HG02885 (cell line): ENCODE data around the gene PITX1.

ENCODE experiments used
- ATAC-seq: cut with Tn5 transposase; IDR thresholded peaks from one replicate; pipeline ENCODE4 v1.9.1; 2021; ENCODE audit warnings: mild to moderate bottlenecking; ENCODE audit not compliant: unreplicated experiment, poor library complexity

PITX1 gene

DNA sequence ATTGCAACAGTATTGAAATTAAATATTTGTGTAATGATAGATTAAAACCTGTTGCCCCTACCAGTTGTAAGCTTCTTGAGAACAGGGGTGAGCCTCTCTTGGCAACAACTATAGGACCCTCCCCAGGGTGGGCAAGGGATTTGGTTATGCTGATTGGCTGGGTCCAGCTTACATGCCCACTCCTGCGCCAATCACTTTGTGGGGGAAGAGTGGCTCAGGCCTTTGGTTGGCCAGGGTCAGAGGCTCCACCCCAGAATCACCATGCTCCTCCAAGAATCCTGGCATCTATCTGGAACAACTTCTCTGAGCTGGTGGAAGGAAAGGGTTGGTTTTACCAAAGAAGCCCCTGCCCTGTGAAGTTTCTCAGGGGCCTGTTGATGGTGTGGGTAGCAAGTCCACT is 8.6 kb upstream of the PITX1 start:
- ATAC-seq, result no peak

DNA sequence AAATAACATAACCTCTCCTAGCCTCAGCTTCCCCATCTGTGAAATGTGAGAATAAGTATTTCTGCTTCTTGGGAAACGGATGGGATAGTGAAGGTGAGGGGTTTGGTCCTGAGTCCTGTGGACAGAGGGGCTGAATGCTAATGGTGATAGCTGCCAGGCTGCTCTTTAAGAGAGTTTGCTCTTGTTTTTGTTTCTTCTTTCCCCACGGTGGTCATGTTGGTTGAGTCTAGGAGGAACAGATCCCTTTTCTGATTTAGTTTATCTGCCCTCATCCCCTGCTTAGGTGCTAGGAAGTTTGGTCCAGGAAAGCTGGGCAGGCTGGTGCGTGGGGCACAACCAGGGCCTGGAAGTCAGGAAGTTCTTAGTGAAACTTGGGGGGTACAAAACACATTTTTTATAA is 7.7 kb upstream of the PITX1 start:
- no peak for ATAC-seq

DNA sequence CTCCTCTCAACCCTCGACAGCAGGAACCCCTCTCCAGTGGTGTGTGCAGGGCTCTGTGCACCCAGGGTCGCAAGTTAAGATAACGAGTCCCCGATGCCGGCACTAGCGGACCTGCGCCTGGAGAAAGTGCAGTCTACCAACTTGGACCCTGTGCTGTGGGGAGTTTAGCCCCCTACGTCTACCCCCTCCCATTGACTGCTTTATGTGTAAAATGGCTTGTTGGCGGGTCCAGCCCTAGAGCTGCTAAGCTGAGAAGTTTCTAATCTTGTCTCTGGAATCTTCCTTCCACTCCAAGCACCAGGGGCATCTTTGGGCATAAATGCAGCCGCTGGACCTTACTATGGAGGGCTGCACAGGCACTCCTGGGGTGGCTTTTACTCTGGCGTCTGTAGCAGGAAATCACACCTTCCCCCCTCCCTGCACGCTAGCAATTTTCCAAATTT is 7.1 kb upstream of the PITX1 start:
- ATAC-seq, result no peak

DNA sequence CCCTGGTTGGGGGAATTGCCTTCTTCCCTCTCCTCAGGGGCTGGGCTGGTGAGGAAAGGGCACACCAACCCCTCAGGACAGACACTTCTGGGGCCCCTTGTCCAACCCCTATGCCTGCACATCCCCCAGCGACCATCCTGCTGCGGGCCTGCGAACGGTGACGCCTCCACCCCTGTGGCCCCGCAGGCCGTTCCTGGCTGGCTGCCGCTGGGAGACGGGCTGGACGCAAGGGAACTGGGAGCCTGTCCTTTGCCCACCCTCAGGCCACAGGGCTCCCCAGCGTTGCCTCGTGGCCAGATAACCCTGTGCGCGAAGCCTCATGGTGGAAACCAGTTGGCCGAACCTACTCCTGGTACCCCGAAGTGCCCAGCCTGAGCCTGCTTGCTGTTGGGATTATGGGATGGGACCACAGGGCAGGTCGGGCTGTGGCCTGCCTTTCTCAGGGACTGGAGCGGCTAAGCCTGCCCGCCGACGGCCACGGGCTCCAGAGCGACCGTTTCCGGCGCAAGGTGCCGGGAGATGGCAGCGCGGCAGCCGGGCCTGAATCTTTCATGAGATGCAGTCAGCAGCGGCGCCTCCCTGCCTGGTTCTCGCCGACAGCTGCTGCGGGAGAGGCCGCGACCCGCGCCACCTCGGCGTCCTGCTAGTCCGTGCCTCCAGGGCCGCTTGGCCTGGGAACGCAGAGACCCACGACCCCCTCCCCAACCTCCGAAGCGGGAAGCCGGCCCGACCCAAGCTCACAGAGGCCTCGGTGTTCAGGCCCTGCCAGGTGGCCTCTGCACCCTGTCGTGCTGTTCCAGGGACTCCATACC is 6.5 kb upstream of the PITX1 start:
- no peak for ATAC-seq

DNA sequence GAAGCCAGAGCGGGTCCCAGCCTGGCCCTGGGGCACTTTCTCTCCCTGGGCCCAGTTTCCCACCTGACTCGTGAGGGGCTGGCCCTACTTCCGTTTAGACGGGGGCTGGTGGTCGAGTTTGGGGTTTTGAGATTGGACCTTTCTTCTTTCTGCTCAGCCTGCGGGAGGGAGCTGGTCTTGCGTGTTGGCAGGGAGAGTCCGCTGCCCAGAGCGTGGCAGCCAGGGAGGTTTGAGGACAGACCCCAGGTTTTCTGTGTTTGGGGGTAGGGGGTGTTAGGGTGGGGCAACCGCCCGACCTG is 6.0 kb upstream of the PITX1 start:
- no peak for ATAC-seq

DNA sequence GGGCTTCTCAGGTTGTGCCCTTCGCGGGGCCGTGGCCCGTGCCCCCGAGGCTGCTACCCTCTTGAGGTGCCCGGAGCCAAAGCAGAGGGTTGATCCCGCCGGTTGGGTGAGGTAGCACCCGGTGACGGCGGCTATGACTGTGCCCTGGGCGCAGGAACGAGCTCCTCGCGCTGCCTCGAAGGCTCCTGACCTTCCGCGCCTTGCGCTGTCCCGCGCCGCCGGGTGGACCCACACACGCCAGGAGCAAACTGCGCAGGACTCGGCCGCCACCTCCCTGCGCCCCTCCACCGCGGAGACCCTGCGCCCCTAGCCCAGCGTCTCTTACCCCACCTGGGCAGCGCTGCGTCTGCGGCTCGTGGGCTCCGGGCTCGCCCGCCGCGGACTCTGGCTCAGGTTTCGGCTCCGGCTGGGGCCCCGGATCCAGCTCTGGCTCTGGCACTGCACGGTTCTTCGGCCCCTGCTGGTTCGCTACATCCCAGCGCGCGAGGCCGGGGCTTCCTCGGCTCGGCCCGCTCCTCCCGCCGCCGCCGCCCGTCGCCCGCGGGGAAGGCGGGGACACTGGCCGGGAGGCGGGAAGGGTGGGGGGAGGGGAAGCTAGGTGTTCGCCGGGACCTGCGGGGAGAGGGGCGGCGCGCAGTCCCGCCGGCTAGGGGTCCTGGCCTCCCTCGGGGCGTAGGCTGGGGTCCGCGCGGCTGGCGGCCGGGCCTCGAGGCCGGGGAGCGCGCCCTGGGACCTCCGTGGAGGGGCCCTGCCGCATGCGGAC is 5.4 kb upstream of the PITX1 start:
- no peak for ATAC-seq

DNA sequence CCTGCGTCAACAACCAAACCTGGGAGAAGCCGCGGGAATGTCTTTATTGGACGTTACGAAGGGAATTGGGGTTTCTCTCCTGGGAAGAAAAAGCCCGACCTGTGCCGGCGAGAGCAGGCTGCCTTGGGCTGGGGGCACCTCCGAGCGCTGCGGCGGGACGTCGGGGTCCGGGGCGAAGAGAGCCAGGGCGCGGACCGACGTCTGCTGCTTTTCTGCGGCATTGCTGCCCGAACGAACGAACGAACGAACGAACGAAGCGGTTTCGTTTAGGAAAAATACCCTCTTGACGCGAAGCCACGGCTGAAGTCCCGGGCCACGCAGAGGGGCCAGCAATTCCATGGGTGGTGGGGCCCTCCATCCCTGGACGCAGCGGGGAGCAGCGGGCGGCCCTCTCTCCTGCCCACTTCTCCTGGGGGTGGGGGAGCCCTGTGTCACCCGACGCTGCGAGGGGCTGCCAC is 4.8 kb upstream of the PITX1 start:
- no peak for ATAC-seq

DNA sequence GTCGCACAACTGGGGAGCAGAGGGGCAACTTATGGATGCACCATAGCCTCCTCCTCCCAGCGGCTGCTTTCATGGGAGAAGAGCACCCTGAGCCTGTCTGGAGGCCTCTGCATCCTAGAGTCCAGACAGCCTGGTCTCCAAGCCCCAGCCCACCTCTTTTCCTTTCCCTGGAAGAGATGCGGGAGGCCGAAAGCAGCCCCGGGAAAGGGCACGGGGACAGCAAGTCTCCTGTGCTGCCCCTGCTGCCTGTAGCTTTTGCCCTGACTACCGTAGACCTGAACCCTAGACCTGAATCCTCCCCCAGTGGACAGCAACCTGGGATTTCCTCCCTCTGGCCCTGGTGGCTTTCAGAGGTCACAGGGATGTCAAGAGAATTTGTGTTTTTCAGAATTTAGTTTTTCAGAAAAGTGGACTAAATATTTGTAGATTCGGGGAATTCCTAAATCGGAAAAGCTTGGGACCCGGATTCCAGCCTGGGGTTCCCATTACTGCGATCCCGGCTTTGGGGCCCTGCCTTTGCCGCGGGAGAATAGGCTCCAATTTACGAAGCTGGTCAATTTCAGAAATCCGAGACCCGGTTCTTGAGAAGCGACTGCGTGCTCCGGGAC is 4.3 kb upstream of the PITX1 start:
- ATAC-seq, result no peak

DNA sequence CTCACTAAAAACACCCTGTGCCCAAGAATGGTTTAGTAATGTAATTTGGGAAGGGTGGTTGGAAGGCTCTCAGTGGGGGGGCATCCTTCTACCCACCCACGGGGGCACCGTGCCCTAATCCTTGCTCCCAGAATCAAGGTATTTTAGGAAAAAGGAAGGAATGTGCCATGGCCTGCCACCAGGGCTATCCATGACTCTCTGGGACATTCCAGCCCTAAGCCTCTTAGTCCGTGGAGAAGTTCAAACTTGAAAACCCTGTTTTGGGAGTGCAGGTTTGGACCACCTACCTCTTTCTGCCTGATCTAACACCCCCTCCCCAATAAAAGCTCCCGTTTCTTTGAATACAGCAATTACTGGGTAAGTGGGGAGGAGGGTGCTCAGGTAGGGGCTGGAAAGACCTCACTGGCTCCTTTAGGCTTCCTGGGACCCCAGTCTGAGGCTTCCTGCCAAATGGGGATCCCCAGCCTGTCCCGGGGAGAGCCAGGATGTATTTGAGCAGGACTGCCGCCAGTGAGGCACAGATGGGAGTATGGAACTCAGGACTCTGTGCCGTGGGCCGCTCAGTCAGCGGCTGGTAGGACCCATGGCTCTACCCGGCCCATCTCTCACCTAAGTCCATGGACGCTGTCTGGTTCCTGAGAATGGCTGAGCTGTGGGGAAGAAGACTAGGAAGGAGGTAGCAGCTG is 3.6 kb upstream of the PITX1 start:
- no peak for ATAC-seq

DNA sequence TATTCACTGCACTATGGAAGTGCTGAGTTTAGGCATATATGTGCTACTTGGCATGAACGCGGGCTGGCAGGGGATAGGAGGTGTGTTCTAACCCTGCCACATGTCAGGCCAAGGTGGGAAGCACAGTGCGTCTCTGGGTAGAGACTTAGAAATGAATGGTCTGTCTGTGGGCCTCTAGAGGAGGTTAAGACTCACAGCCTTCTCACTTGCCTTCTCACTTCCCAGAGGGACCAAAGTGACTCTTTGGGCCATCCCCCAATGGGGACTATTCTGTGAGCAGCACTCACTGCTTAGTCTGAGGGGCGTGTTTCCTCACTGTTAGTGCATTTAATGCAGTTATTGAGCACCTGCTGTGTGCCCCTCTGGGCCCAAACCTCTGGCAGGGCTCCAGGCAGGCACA is 2.4 kb upstream of the PITX1 start:
- ATAC-seq, result no peak

DNA sequence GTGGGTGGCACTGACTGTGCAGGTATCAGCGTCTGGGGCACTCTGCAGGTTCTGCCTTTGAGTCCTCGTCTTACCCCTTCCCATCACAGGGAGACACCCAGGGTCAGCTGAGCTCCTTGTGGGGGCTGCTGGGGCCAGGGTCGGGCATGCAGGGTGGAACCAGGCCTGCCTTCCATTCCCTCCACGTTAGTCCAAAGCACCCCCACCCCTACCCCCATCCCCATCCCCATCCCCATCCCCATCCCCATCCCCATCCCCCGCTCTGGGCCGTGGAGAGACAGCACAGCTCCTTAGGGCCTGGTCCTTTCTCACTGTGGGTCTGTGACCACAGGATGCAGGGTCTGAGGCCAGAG is 1.6 kb upstream of the PITX1 start:
- no peak for ATAC-seq

DNA sequence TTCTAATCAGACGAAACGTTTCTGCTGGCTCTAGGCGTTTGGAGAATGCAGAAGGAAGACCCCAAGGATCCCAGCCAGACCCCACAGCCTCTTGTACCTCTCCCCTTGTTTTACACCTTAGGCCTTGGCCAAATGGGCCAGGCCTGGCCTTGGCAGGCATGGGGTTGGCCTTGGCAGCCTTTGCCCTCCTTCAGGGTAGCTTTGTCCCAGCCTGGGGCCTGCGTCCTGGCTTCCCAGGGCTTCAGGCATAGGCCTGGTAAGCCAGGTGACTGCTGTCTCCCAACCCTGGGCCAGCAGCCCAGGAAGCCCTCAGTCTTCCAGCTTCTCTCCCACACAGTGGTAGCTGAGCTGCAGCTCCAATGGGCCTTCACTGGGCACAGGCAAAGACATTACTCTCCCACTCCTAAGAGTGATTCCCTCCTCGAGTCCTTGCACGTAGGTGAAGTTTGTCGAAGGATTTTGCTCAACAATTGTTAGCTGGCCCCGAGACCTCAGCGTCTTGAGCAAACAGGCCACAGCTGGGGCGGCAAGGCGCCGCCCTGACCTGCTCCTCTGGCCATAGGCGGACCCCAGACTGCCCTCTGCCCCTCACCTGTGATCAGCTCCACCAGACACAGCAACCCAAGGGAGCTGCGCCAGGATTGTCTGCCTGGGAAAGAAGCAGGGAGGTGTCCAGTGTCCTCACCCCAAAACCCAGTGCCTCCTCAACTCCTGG is 1.1 kb upstream of the PITX1 start:
- ATAC-seq, result no peak

DNA sequence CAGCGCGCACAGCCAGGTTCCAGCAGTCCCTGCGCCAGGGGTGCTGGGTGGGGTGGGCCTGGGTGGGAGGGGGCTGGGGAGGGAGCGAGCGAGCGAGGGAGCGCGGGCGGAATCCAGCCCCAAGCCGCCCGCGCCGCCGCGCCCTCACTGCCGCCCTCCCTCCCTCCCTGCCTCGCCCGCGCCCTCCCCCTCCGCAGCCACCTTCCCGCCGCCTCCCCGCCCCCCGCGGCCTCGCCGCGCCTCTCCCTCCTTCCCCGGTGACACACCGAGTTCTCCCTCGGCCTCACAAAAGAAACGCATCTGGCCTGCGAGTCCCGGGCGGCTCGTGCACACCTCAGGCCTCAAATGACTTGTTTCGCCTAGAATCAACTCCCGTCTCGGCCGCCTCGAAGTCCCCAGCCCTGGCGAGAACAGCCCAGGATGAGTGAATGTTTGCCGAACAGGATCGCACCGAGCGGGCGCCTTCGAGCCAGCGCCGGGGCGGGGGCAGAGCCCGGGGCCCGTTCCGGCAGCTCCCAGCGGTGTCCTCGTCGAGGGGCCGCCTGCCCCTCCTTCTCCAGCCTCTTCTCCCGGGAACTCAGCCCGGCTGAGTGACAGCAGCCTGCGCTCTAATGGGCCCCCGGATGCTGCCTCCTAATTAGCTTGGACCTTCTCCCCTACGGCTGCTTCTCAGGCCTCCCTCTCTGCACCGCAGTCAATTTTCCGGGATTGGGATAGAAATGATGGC is 371 bp upstream of the PITX1 start:
- no peak for ATAC-seq

DNA sequence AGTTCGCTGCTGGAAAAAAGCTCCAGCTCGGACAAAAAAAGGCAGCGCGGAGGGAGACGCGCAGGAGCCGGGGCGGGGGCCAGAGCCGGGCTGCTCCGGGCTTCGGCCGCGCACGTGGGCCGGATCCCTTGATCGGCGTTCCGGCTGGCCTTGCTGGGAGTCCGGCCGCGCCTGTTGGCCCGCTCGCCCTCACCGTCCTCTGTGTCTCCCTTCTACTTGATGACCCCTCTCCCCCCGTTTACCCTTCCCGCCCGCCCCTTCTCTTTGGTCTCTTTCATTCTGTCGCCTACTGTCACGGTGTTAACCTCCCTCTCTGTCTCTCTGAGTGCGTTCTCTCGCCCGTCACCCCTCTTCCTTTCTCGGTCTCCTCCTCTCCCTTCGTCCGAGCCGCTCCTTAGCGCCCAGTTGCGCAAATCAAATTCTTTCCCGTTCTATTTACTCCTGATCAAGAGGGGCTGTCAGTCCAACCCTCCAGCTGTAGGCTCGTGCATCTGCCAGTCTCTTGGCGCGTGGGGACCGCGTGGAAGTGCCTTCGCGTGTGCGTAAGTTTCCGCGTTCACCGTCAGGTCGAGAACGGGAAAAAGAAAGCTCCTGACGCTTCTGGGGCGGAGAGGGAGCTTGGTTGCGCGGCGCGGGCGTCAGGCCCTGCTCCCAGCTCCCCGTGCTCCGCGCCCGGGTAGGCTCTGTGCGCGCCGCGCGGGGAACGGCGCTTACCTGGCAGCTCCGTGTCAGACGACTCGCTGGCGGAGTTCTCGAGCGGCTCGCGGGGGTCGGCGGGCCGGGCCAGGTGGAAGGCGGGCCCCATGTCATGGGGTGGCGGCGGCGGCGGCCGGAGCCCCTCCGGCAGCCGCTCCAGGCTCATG is 798 bp downstream of the PITX1 start:
- no peak for ATAC-seq

DNA sequence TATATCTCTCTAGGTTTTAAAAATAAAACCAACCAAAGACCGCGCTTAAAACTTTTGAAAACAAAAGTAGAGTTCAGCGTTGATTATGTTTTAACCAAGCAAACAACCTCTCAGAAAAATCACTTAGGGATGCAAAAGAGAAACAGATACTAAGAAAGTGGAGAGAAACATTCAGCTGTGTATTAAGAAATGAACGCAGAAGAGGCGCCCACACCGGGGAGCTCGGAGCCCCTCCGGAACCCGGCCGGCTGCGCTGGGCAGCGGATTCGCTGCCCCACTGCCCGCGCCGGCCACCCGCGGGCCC is 1.4 kb downstream of the PITX1 start:
- no peak for ATAC-seq

DNA sequence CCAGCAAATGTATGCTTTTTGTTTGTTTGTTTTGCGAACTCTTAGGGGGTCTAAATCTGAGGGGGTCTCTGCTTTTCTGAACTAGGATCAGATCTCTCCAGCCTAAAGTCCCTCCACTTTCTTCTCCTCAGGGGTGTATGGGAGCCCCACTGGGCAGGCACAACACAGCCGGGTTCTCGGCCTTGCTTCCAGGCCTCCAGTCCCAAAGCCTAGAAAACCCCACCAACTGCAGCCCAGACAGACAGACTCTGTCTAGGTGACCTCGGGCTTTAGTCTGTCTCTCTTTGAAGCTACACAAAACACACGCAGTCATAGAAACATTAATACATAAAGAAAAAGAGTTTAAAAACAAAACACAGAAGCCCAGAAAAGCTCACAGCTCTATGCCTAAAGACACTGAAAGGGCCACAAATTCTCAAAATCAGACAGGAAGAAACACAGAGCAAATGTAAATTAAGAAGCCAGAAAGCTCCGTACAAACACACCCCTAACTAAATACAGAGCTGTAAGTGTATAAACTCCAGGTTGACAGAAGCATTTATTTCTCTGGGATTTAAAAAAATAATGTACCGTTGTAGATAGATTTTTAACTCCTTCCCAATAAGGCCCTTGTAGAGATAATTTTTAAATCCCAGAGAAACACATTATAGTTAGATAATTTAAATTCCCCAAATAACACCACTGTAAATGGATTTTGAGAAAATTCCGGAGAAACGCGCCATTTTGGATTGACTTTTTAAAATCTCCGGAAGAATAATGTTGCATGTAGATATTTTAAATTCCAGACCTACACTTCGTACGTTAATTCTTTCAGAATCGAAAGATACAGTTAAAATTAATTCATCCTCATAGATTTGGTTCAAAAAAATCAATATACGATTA is 2.0 kb downstream of the PITX1 start:
- no peak for ATAC-seq

DNA sequence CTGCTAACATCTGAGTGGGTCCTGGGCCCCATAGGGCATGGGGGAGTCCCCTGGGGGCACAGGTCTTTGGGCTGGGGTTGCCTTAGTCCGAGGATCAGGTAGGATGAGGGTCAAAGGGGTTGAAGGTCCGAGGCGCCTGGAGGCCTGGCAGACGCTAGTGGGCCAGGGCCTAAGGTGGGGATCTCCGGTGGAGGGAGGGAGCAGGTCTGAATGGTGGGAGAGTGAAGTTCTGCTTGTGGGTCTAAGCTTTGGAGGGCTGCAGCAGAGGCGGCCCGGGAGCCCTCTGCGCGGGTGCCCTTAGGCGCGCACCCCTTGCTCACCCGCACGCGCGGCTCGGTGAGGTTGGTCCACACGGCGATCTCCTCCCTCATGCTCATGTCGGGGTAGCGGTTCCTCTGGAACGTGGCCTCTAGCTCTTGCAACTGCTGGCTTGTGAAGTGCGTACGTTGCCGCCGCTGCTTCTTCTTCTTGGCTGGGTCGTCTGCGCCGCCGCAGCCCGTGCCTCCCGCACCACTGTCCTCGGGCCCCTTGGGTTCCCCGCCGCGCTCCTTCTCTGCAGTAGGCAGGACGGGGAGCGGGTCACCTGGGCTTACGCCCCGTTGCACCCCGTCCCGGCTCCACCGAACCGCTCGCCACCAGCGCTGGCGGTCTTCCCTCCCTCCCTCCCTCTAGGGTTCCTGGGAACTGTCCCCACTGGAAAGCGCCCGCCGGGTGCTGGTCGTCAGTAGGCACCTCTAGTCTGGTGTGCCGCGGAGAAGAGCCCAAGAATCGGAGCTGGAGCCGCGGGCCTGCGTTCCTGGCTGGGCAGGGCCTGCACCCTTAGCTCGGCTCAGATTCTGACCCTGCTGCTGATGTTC is 2.8 kb downstream of the PITX1 start:
- ATAC-seq, result no peak
